GM21723 (cell line): ENCODE data around the gene HOXA6.

Experiments used
- ATAC-seq: cut with Tn5 transposase; IDR thresholded peaks from one replicate; pipeline ENCODE4 v1.9.1; 2021; ENCODE audit warnings: mild to moderate bottlenecking, moderate library complexity; ENCODE audit not compliant: unreplicated experiment

Gene HOXA6

GRCh38 chr7:27101957-27102580, 45.5 kb downstream of the HOXA6 start:
- no peak for ATAC-seq

GRCh38 chr7:27101171-27101956, 46.2 kb downstream of the HOXA6 start:
- no peak for ATAC-seq

DNA sequence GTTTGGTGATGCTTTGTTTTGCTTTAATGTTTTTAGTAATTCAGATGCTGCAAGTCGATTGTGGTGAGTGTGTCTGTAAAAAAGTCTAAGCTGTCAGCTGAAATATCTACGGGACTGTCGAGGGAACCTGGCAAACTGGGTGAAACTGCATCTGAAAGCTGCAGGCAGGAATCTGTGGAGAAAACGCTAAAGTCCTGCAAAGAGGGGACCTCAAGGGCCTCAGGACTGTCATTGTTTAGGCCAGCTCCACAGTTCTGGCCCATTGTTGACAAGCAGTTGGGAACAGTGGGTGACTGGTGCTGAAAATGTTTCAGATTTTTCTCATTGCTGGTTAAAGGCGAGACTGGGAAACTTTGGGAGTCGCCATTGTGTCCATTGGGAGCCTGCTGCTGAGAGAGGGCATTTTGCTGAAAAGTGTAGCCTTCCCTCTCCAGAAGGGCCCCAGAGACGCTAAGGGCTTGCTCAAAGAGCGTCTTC, 46.8 kb downstream of the HOXA6 start:
- ATAC-seq = no peak

DNA sequence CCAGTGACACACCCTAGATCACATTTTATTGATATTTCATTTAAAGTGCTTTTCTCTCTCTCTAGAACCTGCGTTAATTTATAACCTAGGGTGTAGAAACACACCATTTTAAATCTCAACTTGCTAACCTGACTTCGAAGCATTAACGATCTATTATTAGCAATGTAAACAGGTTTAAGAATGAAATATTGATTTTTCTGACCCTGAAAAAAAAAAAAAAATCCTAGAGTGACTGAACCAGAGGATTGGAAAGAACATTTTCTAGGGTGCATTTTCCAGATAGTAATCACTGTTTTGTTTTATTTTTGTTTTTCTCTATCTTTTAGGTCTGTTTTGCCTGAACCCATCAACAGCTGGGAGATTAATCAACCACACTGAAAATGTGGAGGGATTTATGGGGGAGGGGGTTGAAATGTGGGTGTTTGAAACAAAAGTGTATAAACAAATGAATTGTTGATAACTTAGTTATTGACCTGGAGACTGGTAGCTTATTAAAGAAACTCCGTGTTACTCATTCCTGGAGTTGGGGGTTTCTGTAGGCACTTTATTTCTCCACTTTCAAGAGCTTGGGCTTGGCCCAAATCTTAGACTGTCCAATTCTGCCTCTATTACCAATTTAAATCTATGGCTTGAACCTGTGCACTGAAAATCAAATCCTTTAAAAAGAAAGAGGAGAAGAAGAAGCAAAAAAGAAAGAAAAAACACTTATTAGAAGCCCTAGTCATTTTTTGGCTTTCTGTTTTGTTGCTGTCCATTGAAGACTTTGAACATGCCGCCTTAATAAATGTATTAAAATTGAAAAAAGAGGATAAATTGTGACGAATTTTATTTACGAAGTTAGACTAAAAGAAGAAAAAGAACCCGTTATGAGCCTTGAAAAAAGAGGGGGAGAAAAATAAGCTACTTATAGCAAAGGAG, 47.9 kb downstream of the HOXA6 start:
- ATAC-seq = no peak

- no peak for ATAC-seq
Measured at GRCh38 chr7:27098578-27099451, 48.8 kb downstream of the HOXA6 start.

DNA sequence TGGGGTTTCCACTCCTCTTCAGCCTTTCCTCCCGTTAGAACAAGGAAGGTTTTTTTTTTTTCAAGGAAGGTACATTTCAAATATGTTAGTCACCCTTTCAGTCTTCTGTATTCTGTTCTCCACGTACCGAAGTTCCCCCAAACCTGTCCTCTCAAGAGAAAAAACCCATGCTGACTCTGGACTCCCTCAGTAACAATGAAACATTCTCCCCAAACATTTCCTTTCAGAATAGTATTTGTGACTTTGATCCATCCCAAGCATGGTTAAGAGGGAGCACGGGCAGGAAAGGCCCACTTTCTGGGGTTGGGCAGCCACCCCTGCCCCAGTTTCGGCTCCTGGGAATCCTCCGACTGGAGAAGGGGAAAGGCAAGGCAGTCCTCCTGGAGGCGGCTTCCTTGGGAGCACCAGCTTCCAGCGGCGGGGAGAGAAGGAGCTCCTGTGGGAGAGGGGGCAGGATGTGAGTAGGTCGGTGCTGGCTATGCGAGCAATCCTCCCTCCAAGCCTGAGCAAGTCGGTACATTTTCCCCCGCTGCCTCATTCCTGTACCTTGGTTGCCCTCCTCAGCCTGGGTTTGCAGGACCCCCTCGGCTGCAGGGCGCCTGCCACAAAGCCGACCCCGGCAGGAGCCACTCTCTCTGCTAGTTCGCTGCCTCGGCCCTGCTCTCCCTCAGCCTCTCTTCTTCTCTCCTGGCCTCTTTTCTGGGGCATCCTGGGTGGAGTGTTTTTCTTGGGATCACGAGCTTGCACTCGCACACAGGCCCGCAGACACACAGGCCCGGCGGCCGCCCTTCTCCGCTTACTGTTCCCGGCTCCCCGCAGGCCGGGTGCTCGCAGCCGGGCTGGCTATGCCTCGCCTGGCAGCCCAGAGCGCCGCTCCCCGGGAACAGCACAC, 49.6 kb downstream of the HOXA6 start:
- no peak for ATAC-seq

- no peak for ATAC-seq
Measured at GRCh38 chr7:27096768-27097514, 50.6 kb downstream of the HOXA6 start.

- ATAC-seq = peak; percentile 92
Measured at GRCh38 chr7:27095897-27096767, 51.4 kb downstream of the HOXA6 start, which contains the start of gene HOXA1. Gene HOXA1 (minus strand): TSS chr7:27096000. CDS start chr7:27095912, 88 bp downstream.
